Measurements from ENCODE around the gene DAD1.

DAD1 gene

GRCh38 chr14:22598099-22598895 lies 9.3 kb upstream of the DAD1 start, which contains the start of gene ABHD4:
ABHD4 (plus strand) TSS chr14:22598300; CDS start chr14:22598307, 7 bp downstream.
- peak; percentile 76 for DNase-seq

DNA sequence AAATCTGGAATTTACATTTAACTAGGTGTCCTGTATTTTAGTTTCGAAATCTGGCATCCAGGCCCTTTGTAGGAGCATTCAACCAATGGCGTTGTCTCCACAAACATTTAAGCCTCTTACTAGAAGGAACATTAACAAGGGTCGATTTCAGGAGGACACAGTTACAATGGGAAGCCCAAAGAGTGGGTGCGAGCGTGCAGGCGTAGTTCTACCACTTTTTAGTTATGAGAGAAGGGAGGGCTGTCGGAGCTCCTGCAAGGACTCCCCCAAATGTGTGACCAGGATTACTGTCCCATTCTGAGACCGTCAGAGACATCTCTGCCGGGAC lies 8.7 kb upstream of the DAD1 start:
- no peak for DNase-seq

- DNase-seq: no peak
These were observed 8.2 kb upstream of the DAD1 start for GRCh38 chr14:22597265-22597664.

DNA sequence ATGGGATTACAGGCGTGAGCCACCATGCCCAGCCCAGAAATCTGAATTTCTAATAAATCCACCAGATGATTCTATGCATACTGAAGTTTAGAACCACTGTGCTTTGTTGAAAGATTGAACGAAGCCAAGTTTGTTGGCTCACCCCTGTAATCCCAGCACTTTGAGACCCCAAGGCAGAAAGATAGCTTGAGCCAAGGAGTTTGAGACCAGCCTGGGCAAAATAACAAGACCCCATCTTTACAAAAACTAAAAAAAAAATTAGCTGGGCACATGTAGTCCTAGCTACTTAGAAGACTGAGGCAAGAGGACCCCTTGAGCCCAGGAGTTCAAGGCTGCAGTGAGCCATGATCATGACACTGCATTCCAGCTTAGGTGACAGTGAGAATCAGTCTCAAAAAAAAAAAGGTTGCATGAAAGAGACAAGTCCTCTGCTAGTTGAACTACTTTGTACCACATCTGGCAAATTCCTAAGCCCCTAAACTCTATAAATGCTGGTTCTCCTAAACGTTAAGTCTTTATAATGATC lies 7.4 kb upstream of the DAD1 start:
- no peak for DNase-seq

GRCh38 chr14:22594156-22594716 lies 5.2 kb upstream of the DAD1 start:
- no peak for DNase-seq

GRCh38 chr14:22593601-22594000 lies 4.6 kb upstream of the DAD1 start:
- no peak for DNase-seq

DNA sequence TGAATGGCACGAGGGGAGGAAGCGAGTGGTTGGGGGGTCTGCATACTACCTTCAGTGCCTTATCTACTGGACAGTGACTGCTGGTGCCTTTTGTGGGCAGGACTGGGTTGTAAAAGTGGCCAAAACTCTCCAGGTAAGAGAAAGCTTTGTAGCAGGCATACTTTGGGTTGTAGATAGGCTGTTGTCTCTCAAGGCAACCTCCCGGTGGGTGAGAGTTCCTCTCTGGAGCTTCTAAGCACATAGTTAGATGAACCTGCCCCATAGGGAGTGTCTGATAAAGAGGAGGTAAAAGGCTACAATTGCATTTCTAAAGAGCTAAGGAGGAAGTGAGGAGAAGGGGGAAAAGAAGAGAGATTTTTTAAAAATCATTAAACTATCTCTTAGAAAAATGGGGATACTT lies 4.2 kb upstream of the DAD1 start:
- no peak for DNase-seq

GRCh38 chr14:22588526-22589095 lies 413 bp downstream of the DAD1 start:
- peak; percentile 63 for DNase-seq

- DNase-seq: peak; percentile 53
These were observed 1.2 kb downstream of the DAD1 start for GRCh38 chr14:22587677-22588422.

DNA sequence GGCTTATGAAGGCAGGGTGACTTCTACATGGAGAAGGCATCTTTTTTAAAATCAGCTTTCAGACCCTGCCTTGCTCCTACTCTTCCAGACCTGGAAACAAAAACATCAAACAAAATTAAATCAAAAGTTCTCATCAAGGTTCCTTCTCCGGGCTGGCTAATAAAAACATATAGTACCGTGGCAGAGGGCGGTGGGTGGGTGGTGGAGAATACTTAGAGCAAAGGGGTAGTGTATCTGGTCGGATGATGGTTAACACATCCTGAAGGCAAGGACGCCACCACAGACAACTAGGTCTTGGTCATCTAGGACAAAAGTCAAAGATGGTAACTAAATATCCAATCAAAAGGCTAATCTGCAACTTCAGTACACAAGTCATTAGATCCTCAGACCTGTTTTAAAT lies 1.8 kb downstream of the DAD1 start:
- no peak for DNase-seq

GRCh38 chr14:22583994-22584393 lies 5.0 kb downstream of the DAD1 start:
- no peak for DNase-seq

DNA sequence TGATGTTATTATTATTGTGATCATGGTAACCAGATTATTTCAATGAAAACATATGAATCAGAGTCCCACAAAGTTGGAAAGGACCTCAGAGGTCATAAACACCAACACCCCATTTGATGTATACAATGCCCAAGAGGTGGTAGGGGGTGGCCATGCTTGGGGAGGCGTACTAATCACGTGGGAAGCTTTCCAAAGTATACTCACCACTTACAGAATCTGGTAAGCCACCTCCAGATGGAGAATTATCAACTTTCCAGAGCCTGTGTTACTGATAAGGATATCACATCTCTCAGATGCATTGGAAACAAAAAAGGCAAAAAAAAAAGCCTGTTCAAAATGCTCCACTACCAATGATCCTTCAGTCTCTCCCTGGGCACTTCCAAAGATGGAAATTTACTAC lies 8.4 kb downstream of the DAD1 start:
- no peak for DNase-seq

- DNase-seq: no peak
These were observed 9.1 kb downstream of the DAD1 start for GRCh38 chr14:22579881-22580280.

DNA sequence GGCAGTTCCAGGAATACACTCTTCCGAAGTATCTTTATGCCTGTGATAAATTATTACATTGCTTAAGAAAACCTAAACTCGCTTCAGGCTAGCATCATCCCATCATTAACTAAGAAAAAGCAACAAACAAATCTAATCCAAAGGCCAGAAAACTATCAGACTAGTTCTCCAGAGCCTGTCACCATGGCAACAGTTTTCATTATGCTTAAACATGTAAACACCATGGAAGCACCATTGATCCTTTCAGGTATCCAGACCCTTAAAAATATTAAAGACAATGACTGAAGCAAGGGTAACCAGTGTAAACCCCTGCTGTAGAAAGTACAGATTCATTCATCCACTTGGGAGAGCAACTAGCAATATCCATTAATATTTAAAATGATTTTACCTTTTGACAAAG lies 9.8 kb downstream of the DAD1 start:
- DNase-seq: no peak

- no peak for DNase-seq
These were observed 11.6 kb downstream of the DAD1 start for GRCh38 chr14:22577334-22577908.

GRCh38 chr14:22573804-22574203 lies 15.2 kb downstream of the DAD1 start:
- no peak for DNase-seq

- no peak for DNase-seq
These were observed 16.4 kb downstream of the DAD1 start for GRCh38 chr14:22572562-22573058.

GRCh38 chr14:22570132-22570949 lies 18.7 kb downstream of the DAD1 start:
- peak; percentile 97 for DNase-seq

GRCh38 chr14:22569737-22570131 lies 19.3 kb downstream of the DAD1 start:
- DNase-seq: no peak

DNA sequence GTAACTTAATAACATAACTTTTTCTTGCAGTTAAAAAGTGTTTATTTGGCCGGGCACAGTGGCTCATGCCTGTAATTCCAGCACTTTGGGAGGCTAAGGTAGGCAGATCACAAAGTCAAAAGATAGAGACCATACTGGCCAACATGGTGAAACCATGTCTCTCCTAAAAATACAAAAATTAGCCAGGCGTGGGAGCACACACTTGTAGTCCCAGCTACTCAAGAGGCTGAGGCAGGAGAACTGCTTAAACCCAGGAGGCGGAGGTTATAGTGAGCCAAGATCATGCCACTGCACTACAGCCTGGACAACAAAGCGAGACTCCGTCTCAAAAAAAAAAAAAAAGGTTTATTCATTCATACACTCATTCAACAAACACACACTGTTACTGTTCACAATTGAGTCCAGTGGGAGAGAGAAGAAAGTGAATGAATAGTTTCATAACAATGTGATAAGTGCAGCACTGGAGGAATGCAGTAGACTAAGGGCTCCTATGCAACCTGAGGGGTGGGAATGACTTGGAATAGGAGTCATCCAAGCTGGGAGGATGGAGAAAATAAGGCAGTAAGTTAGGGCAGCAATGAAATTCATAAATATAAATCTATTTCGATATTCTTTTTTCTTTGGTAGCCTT lies 19.8 kb downstream of the DAD1 start:
- no peak for DNase-seq

- peak; percentile 56 for DNase-seq
These were observed 21.6 kb downstream of the DAD1 start for GRCh38 chr14:22567437-22567836.

GRCh38 chr14:22566845-22567244 lies 22.2 kb downstream of the DAD1 start:
- DNase-seq: peak; percentile 68

Data from activated CD4-positive, alpha-beta T cell treated with anti-CD3 and anti-CD28 coated beads, Interleukin-10, Interleukin-2, amounts not matched to agents 100 ng/mL and 50 ng/mL, durations not matched to agents 16 hours and 8 hours (primary cell).